Measurements from ENCODE around the gene CAVIN4.

DNA sequence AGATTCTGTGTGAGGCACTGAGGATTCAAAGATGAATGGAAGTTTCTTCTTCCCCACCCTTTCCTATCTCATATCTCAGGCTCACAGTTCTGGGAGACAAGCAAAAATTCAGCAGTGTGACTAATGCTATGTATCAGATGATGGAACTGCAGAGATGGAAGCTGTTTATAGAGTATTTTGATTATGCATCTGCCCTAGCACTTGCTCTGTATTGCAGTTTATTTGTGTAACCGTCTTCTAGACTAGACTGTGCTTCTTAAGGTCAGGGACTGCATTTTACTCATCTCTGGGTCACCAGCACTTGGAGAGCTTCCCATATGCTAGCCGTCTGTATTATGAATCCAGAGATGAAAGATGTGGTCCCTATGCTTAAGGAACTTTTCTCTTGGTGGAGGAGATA is 12.6 kb downstream of the CAVIN4 start:
- TF ChIP-seq, protein P1, sequence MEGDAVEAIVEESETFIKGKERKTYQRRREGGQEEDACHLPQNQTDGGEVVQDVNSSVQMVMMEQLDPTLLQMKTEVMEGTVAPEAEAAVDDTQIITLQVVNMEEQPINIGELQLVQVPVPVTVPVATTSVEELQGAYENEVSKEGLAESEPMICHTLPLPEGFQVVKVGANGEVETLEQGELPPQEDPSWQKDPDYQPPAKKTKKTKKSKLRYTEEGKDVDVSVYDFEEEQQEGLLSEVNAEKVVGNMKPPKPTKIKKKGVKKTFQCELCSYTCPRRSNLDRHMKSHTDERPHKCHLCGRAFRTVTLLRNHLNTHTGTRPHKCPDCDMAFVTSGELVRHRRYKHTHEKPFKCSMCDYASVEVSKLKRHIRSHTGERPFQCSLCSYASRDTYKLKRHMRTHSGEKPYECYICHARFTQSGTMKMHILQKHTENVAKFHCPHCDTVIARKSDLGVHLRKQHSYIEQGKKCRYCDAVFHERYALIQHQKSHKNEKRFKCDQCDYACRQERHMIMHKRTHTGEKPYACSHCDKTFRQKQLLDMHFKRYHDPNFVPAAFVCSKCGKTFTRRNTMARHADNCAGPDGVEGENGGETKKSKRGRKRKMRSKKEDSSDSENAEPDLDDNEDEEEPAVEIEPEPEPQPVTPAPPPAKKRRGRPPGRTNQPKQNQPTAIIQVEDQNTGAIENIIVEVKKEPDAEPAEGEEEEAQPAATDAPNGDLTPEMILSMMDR (IDR thresholded peaks at IDR 0.05) = no peak
- TF ChIP-seq POLR2A (IDR thresholded peaks at IDR 0.05) = no peak

Data from thyroid gland (tissue), 4 donors.